Measurements from ENCODE around the gene SNX18. TPM values are rescaled to one million over a fixed set of nuclear protein-coding genes. Genes with fewer than 3 reads are reported as not detected.

SNX18 gene
- total RNA-seq, 1 donor from 2014 or later = 32.5 TPM

DNA sequence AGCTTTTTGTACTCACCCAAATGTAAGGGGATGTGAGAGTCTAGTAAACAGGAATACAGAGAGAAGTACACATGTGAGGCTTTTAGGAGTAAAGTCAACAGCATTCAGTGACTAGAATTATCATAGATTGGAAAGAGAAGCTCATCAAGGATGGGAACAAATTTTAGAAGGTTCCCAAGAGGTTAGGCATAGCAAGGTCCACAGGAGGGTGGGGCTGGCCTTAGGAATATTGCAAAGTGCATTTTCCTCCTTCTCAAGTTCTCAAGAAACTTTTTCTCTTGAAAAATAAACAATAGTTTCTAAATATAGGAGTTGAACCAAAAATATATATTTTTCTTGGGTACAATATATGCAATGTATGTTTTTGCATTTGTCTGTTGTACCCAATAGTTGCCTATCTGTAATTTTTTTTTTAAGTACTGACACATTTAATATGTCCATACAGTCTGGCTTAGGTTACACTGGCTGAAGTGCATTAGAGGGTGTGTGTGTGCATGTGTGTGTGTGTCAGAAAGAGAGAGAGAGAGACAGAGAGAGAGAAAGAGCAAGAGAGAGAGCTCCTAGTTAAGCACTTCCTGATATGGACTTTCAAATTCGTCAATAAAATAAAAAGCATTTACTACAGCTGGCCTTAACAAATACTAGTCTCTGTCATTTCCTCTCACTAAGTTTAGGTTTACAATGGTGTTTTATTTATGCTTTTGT is 62.2 kb downstream of the SNX18 start:
- no peak for DNase-seq (ENCODE audit: low spot score)

DNA sequence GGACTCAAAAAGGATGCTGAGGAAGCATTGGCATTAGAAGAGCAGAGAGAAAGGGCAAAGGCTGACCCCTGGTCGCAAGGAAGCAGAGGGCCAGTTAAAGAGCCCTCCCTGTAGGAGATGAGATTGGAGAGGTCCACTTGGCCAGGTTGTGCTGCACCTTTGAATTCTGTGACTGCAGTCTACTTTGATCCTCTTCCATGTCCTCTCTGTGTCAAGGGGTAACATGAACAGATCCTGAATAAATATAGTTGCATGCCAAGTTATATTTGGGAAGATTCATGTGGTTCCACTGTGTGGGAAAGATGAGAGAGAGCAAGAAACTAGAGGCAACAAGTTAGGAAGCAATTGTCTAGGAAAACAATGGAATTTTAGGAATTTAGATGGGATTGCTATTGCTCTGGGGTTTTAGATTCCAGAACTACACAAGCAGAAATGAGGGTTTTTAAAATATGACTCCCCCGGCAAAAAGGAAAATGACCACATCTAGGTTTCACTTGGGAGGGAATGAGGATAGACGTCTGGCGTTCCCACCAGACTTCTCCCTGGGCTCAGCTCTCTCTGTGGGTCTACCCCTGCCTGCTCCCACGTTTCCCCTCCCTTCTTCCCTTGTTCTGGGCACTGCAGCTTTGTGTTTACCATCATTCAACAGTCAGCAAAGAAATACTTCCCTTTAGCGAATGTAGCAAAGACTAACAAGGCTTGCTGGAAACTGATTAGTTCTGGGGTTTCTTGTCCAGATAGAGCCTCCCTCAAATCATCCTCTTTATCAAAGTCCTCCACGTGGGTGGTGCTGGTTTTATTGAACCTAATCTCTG is 63.6 kb downstream of the SNX18 start:
- peak; percentile 27 for DNase-seq (ENCODE audit: low spot score)

DNA sequence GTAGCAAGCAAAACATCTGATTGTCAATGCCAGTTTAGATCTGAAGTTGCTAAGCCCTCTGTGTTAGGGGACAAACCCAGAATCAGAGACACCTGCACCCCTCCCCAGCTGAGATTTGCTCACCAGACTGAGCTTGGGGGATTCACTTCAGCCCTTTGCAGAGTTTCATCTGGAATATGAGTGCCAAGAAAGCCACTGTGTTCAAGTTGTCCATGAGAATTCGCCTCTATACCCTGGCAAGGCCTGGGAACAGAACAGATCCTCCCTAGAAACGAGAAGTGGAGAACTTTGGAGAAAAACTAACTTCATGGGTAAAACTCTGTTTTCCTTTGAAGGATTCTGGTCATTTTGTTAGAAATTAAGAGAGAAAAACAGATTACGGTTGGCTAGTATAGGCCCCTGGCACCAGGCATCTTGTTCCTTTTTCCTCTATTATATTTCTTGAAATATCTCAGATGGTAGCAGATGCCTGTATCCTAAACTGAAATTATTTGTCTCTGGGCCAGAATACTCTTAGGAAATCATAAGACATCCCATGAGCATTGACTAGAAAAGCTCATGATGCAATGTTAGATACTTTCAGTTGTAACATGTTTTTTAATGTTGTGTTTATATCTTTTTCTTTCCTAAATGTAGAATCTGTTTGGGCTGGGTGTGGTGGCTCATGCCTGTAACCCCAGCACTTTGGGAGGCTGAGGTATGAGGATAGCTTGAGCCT is 64.4 kb downstream of the SNX18 start:
- no peak for DNase-seq (ENCODE audit: low spot score)

DNA sequence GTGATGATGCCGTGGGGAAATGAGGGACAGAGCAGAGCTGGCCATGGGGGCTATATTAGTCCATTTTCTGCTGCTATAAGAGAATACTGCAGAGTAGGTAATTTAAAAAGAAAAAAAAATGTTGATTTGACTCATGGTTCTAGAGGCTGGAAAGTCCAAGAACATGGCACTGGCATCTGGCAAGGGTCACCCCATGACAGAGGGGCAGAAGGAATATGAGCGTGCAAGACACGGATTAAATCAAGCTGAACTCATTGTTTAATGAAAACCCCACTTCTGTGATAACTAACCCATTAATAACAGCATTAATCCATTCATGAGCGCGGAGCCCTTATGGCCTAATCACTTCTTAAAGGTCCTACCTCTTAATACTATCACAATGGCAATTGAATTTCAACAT is 68.8 kb downstream of the SNX18 start:
- no peak for DNase-seq (ENCODE audit: low spot score)

DNA sequence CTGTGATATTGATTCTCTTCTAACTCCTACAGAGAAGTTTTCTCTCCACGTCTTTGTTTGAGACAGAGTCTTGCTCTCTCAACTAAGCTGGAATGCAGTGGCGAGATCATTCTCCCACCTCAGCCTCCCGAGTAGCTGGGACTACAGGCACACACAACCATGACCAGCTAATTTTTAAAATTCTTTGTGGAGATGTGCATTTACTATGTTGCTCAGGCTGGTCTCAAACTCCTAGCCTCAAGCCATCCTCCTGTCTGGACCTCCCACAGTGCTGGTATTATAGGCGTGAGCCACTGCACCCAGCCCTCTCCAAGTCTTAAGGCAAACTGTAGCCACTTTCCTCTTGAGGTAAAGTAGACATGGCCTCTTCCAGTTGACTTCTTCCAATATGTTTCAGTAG is 72.2 kb downstream of the SNX18 start:
- DNase-seq (ENCODE audit: low spot score) = no peak

GRCh38 chr5:54590824-54591223 is 73.3 kb downstream of the SNX18 start:
- DNase-seq (ENCODE audit: low spot score) = no peak

DNA sequence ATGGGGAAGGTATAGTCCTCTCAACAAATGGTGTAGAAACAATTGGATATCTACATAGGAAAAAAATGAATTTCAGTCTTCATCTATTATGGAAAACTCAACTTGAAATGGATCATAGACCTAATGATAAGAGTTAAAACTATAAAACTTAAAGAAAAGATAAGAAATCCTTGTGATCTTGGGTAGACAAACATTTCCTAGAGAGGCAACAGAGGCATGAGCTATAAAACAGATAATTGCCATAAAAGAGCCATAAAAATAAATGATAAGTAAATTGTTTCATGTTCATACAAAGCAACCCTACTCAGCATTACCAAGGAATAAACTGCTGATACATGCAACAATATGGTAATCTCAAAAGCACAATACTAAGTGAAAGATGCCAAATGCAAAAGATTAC is 76.2 kb downstream of the SNX18 start:
- no peak for DNase-seq (ENCODE audit: low spot score)

DNA sequence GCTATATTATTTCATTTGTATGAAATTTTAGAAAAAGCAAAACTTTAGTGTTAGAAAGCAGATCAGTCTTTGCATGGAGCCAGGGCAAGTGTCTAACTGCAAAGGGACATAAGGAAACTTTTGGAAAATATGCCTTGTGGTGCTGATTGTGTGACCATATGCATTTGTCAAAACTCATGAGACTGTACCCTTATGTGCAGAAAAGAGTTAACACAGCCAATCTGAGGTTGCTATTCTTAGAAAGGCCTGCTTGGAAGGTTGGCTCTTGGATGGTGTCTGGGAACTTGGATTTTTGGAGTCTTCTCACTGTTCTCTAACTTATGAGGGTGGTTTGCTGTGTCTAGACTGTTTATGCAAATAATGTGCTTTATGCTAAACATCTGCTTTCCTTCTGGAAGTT is 76.6 kb downstream of the SNX18 start:
- DNase-seq (ENCODE audit: low spot score) = no peak

DNA sequence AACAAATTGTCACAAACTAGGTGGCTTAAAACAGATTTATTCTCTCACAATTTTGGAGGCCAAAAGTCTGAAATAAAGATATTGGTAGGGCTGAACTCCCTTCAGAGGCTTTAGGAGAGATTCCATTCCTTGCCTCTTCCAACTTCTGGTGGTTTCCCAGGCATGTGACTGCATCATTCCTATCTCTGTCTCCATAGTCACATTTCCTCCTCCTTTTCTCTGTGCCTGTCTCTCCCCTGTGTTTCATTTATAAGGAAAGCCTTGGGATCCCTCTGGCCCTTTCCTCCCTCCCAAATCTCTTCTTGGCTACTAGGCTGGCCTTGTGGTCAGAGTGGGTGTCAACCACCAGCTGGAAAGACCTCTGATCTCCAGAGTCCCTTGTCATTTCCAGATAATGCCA is 78.2 kb downstream of the SNX18 start:
- DNase-seq (ENCODE audit: low spot score) = no peak

Other genes starting within 250 kb of the SNX18 start
- gene ARL15, start 207.2 kb upstream of the SNX18 start, total RNA-seq (ENCODE audit: insufficient read depth, low replicate concordance) = 20.2 TPM
- 14.2 TPM for gene HSPB3, start 62.1 kb upstream of the SNX18 start, total RNA-seq (ENCODE audit: insufficient read depth, low replicate concordance)